A549 (cell line): ENCODE data around the gene LRRC17. TPM values are rescaled to one million over a fixed set of nuclear protein-coding genes. Genes with fewer than 3 reads are reported as not detected.
A peak's percentile ranks its signal among the peaks of the same experiment; 100 is the strongest.

ENCODE experiments used
- ATAC-seq, 2 experiments: fragments of 200-7000 bp in 1 of 2; fragments of >200 bp in 1 of 2; cut with Nextera tagmentation in 1 of 2; cut with Tn5 transposase in 1 of 2; 3 replicates each; pipeline versions ENCODE4 v1.8.0 to v1.9.1; 2018 to 2020; ENCODE audit warnings: mild to moderate bottlenecking in 1 of 2, moderate library complexity in 1 of 2
- CTCF ChIA-PET: fragments of 300-600 bp; sonication (Branson Sonifier 250); formaldehyde crosslinking; extraction: SDS; loops from one replicate; lab custom pipeline; 2021; ENCODE audit warnings: antibody characterized with exemption, inconsistent platforms; lab: Yijun Ruan, JAX
- POLR2A ChIA-PET: fragments of 350-600 bp; formaldehyde crosslinking; extraction: SDS; loops from one replicate; lab custom pipeline; 2021; ENCODE audit warnings: antibody characterized with exemption, inconsistent platforms; lab: Yijun Ruan, JAX
- DNase-seq, 2 experiments: peaks; one replicate each; pipeline versions ENCODE4 v3.0.0 to v3.0.0-alpha.2; 2011 to 2016; ENCODE audit warnings: low read depth in 1 of 2, low spot score in 1 of 2
- FAIRE-seq: peaks from 2 replicates; lab custom pipeline; 2011; peaks lifted over from hg19 to GRCh38; lab: Jason Lieb, UNC
- H3K27ac ChIP-seq, 2 experiments: fragments of >200 bp; sonication (Bioruptor Twin); formaldehyde crosslinking; 3 replicates each; pipeline ENCODE4 v1.5.1; 2016 to 2017
- H3K4me1 ChIP-seq: fragments of >200 bp; sonication (Bioruptor Twin); formaldehyde crosslinking; 3 replicates; pipeline ENCODE4 v1.6.1; 2016
- H3K4me2 ChIP-seq: fragments of >200 bp; sonication (Bioruptor Twin); formaldehyde crosslinking; 3 replicates; pipeline ENCODE4 v1.6.1; 2016
- H3K4me3 ChIP-seq: fragments of >200 bp; sonication (Bioruptor Twin); formaldehyde crosslinking; 3 replicates; pipeline ENCODE4 v1.5.1; 2016
- H3K9me3 ChIP-seq: fragments of >200 bp; sonication (Bioruptor Twin); formaldehyde crosslinking; 3 replicates; pipeline ENCODE4 v1.6.1; 2016
- BHLHE40 ChIP-seq: IDR thresholded peaks from 2 replicates; pipeline ENCODE4 v1.6.1; 2012; ENCODE audit warnings: low read depth, low read length, inconsistent platforms
- CEBPB ChIP-seq, 2 experiments: fragments of >200 bp in 1 of 2; sonication (Bioruptor Twin) in 1 of 2; formaldehyde crosslinking in 1 of 2; IDR thresholded peaks; 2 replicates each; pipeline ENCODE4 v1.6.1; 2012 to 2016
- EHF ChIP-seq: fragments of 250-450 bp; sonication (Bioruptor Pico); IDR thresholded peaks from 2 replicates; pipeline ENCODE4 v1.5.0; 2020; ENCODE audit warnings: mild to moderate bottlenecking
- EHMT2 ChIP-seq: fragments of 200-600 bp; sonication (generic); IDR thresholded peaks from 2 replicates; pipeline ENCODE4 v1.6.1; 2016; ENCODE audit warnings: antibody characterized with exemption, low read depth, mild to moderate bottlenecking, moderate library complexity
- FOSB ChIP-seq: fragments of 250-450 bp; sonication (Bioruptor Pico); IDR thresholded peaks from 2 replicates; pipeline ENCODE4 v1.5.0; 2020; ENCODE audit warnings: mild to moderate bottlenecking, moderate library complexity
- FOSL2 ChIP-seq, 2 experiments: fragments of 450-650 bp in 1 of 2; fragments of >200 bp in 1 of 2; sonication (Bioruptor Twin) in 1 of 2; formaldehyde crosslinking; IDR thresholded peaks; 2 replicates each; pipeline versions ENCODE4 v1.5.0 to v1.6.1; 2016 to 2020; ENCODE audit warnings: mild to moderate bottlenecking in 1 of 2, moderate library complexity in 1 of 2
- GATA3 ChIP-seq: IDR thresholded peaks from 2 replicates; pipeline ENCODE4 v1.6.1; 2012; ENCODE audit warnings: borderline replicate concordance
- HDAC2 ChIP-seq: fragments of 200-600 bp; sonication (generic); IDR thresholded peaks from 2 replicates; pipeline ENCODE4 v1.6.1; 2016
- HEYL ChIP-seq: fragments of 250-450 bp; sonication (Bioruptor Pico); IDR thresholded peaks from 2 replicates; pipeline ENCODE4 v1.8.0; 2021; ENCODE audit warnings: mild to moderate bottlenecking, moderate library complexity
- HMGXB4 ChIP-seq: fragments of 250-450 bp; sonication (Bioruptor Pico); IDR thresholded peaks from 2 replicates; pipeline ENCODE4 v1.5.0; 2021; ENCODE audit warnings: mild to moderate bottlenecking, moderate library complexity, borderline replicate concordance
- HOXA7 ChIP-seq: fragments of 250-450 bp; sonication (Bioruptor Pico); IDR thresholded peaks from 2 replicates; pipeline ENCODE4 v1.5.0; 2020; ENCODE audit warnings: mild to moderate bottlenecking, moderate library complexity
- JUN ChIP-seq, 2 experiments: fragments of >200 bp; sonication (Bioruptor Twin); formaldehyde crosslinking; IDR thresholded peaks; 2 replicates in 1 of 2; 3 replicates in 1 of 2; pipeline ENCODE4 v1.6.1; 2016 to 2017
- KDM5A ChIP-seq: fragments of 200-600 bp; sonication (generic); IDR thresholded peaks from 2 replicates; pipeline ENCODE4 v1.6.1; 2016; ENCODE audit warnings: antibody characterized with exemption, mild to moderate bottlenecking
- MAZ ChIP-seq: fragments of 150-350 bp; IDR thresholded peaks from 2 replicates; pipeline ENCODE4 v1.6.1; 2014; ENCODE audit warnings: antibody characterized with exemption, low read depth, low read length, borderline replicate concordance
- NPAS2 ChIP-seq: fragments of 250-450 bp; sonication (Bioruptor Pico); IDR thresholded peaks from 2 replicates; pipeline ENCODE4 v1.8.0; 2022; ENCODE audit warnings: mild to moderate bottlenecking, moderate library complexity, borderline replicate concordance
- POLR2AphosphoS2 ChIP-seq: conservative IDR thresholded peaks from 2 replicates; pipeline ENCODE4 v1.6.1; 2012; ENCODE audit warnings: low read length, improper control_type of control experiment, inconsistent platforms
- RAD21 ChIP-seq, 2 experiments: fragments of >200 bp in 1 of 2; sonication (Bioruptor Twin) in 1 of 2; formaldehyde crosslinking in 1 of 2; IDR thresholded peaks in 1 of 2; conservative IDR thresholded peaks in 1 of 2; 2 replicates in 1 of 2; 3 replicates in 1 of 2; pipeline ENCODE4 v1.6.1; 2012 to 2018; ENCODE audit warnings: inconsistent platforms in 1 of 2
- RCOR1 ChIP-seq: fragments of 150-350 bp; IDR thresholded peaks from 2 replicates; pipeline ENCODE4 v1.6.1; 2014; ENCODE audit warnings: antibody characterized with exemption, low read length, low read depth
- RFX5 ChIP-seq: fragments of 450-650 bp; IDR thresholded peaks from 2 replicates; pipeline ENCODE4 v1.7.1; 2014; ENCODE audit warnings: antibody characterized with exemption, mild to moderate bottlenecking, moderate library complexity
- RNF2 ChIP-seq: fragments of 200-600 bp; sonication (generic); IDR thresholded peaks from 2 replicates; pipeline ENCODE4 v1.6.1; 2016; ENCODE audit warnings: low read depth, mild to moderate bottlenecking, antibody characterized with exemption, moderate library complexity, borderline replicate concordance
- TFCP2L1 ChIP-seq: fragments of 250-450 bp; sonication (Bioruptor Pico); IDR thresholded peaks from 2 replicates; pipeline ENCODE4 v1.5.0; 2021; ENCODE audit warnings: mild to moderate bottlenecking
- ZFP36 ChIP-seq: fragments of 450-650 bp; IDR thresholded peaks from 2 replicates; pipeline ENCODE4 v1.6.1; 2014; ENCODE audit warnings: borderline replicate concordance; ENCODE audit not compliant: partially characterized antibody
- ZNF302 ChIP-seq: fragments of 250-450 bp; sonication (Bioruptor Pico); IDR thresholded peaks from 2 replicates; pipeline ENCODE4 v1.9.0; 2021; ENCODE audit warnings: inconsistent platforms, mild to moderate bottlenecking, moderate library complexity
- WGBS: methylation state at CpG from one replicate; pipeline ENCODE4 v1.1.6; 2017; ENCODE audit errors: missing lambda C conversion rate; 5-methylcytosine and 5-hydroxymethylcytosine counted together
- polyA plus RNA-seq, 4 experiments: library from polyadenylated mRNA; depleted of rRNA in 3 of 4; stranded (reverse); fragments of >200 nt; fragmentation: RNase III in 1 of 4; extraction: RNeasy Plus Mini Kit Qiagen cat#74134 plus additional on column Dnase treatment in 1 of 4; gene quantifications; 2 replicates in 3 of 4; 3 replicates in 1 of 4; pipeline ENCODE4 v1.2.3, GENCODE V29; 2011 to 2017
- TF ChIP-seq, protein P1 (sequence below): fragments of >200 bp; sonication (Bioruptor Twin); formaldehyde crosslinking; IDR thresholded peaks from 3 replicates; pipeline ENCODE4 v1.5.1; 2016
- TF ChIP-seq, protein P2 (sequence below): IDR thresholded peaks from 2 replicates; pipeline ENCODE4 v1.6.1; 2012
- TF ChIP-seq, protein P3 (sequence below): fragments of 150-350 bp; IDR thresholded peaks from 2 replicates; pipeline ENCODE4 v1.6.1; 2014; ENCODE audit warnings: low read depth, mild to moderate bottlenecking, low read length
- TF ChIP-seq, protein P4 (sequence below): fragments of 250-450 bp; sonication (Bioruptor Pico); IDR thresholded peaks from 2 replicates; pipeline ENCODE4 v1.5.0; 2020; ENCODE audit warnings: low read depth, mild to moderate bottlenecking, moderate library complexity

Gene LRRC17
- polyA plus RNA-seq, 2 of the 4 experiments (the other 2 are of a cell fraction), result 0.05 to 0.36 TPM

DNA sequence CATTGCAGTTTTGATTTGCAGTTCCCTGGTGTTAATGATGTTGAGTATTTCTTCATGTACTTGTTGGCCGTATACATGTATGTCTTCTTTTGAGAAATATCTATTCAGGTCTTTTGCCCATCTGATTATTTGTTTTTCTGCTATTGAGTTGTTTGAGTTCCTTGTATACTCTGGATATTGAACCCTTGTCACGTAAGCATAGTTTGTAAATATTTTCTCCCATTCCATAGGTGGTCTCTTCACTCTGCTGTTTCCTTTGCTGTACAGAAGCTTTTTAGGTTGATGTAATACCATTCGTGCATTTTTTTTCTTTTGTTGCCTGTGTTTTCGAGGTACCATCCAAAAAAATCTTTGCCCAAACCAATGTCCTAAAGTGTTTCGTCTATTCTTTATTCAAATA is 43.6 kb upstream of the LRRC17 start:
- no peak for FAIRE-seq
- H3K4me3 ChIP-seq, result no peak overlapping the region
- CTCF ChIA-PET, result interaction anchor here (0.7 to 1.0 kb wide), 2 partner anchors 9 to 22 kb away, joined by 3 read pairs; no protein-coding TSS in a partner anchor
- no peaks in the 10 kb centered on the region for H3K9me3 ChIP-seq
- WGBS, result 94% methylated on average over 5 of the region's 5 CpGs
- no peak overlapping the region for H3K27ac ChIP-seq
- TF ChIP-seq, protein P1, sequence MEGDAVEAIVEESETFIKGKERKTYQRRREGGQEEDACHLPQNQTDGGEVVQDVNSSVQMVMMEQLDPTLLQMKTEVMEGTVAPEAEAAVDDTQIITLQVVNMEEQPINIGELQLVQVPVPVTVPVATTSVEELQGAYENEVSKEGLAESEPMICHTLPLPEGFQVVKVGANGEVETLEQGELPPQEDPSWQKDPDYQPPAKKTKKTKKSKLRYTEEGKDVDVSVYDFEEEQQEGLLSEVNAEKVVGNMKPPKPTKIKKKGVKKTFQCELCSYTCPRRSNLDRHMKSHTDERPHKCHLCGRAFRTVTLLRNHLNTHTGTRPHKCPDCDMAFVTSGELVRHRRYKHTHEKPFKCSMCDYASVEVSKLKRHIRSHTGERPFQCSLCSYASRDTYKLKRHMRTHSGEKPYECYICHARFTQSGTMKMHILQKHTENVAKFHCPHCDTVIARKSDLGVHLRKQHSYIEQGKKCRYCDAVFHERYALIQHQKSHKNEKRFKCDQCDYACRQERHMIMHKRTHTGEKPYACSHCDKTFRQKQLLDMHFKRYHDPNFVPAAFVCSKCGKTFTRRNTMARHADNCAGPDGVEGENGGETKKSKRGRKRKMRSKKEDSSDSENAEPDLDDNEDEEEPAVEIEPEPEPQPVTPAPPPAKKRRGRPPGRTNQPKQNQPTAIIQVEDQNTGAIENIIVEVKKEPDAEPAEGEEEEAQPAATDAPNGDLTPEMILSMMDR, result no peak
- no peak for TF ChIP-seq HOXA7 (CRISPR knock-in tag)
- no peak for TF ChIP-seq EHMT2
- TF ChIP-seq EHF (CRISPR knock-in tag), result no peak
- TF ChIP-seq HMGXB4 (CRISPR knock-in tag), result no peak
- no peak for TF ChIP-seq HEYL (CRISPR knock-in tag)
- TF ChIP-seq BHLHE40, result no peak
- TF ChIP-seq POLR2AphosphoS2, result no peak
- no peak for TF ChIP-seq JUN (IDR thresholded peaks at IDR 0.05)
- TF ChIP-seq TFCP2L1 (CRISPR knock-in tag), result no peak
- TF ChIP-seq GATA3, result no peak
- no peak for TF ChIP-seq NPAS2 (CRISPR knock-in tag)
- TF ChIP-seq FOSB (CRISPR knock-in tag), result no peak
- TF ChIP-seq HDAC2, result no peak
- TF ChIP-seq RNF2, result no peak
- TF ChIP-seq RAD21 (conservative IDR thresholded peaks at IDR 0.05 in 1 of 2, IDR thresholded peaks at IDR 0.05 in 1 of 2), result no peak
- TF ChIP-seq MAZ, result no peak
- TF ChIP-seq, protein P2, sequence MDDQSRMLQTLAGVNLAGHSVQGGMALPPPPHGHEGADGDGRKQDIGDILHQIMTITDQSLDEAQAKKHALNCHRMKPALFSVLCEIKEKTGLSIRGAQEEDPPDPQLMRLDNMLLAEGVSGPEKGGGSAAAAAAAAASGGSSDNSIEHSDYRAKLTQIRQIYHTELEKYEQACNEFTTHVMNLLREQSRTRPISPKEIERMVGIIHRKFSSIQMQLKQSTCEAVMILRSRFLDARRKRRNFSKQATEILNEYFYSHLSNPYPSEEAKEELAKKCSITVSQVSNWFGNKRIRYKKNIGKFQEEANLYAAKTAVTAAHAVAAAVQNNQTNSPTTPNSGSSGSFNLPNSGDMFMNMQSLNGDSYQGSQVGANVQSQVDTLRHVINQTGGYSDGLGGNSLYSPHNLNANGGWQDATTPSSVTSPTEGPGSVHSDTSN, result no peak
- DNase-seq, result no peak
- POLR2A ChIA-PET, result no interaction called here
- ATAC-seq, result no peak
- H3K4me1 ChIP-seq, result peaks cover 35% of the 10 kb centered on the region
- no peak overlapping the region for H3K4me2 ChIP-seq

- POLR2A ChIA-PET, result no interaction called here
Observed at GRCh38 chr7:102872460-102872859, 40.3 kb upstream of the LRRC17 start.

More at GRCh38 chr7:102872460-102872859, 40.3 kb upstream of the LRRC17 start:
- TF ChIP-seq RNF2, result no peak
- no peak for TF ChIP-seq ZFP36
- TF ChIP-seq, protein P1, result no peak
- no peak for TF ChIP-seq ZNF302 (CRISPR knock-in tag)
- TF ChIP-seq CEBPB (IDR thresholded peaks at IDR 0.05), result no peak
- TF ChIP-seq KDM5A, result no peak
- TF ChIP-seq FOSL2 (IDR thresholded peaks at IDR 0.05), result no peak
- TF ChIP-seq FOSL2 (CRISPR knock-in tag; IDR thresholded peaks at IDR 0.05), result peak; percentile 77
- TF ChIP-seq, protein P3, sequence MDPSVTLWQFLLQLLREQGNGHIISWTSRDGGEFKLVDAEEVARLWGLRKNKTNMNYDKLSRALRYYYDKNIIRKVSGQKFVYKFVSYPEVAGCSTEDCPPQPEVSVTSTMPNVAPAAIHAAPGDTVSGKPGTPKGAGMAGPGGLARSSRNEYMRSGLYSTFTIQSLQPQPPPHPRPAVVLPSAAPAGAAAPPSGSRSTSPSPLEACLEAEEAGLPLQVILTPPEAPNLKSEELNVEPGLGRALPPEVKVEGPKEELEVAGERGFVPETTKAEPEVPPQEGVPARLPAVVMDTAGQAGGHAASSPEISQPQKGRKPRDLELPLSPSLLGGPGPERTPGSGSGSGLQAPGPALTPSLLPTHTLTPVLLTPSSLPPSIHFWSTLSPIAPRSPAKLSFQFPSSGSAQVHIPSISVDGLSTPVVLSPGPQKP, result no peak
- TF ChIP-seq RCOR1, result no peak
- no peak for TF ChIP-seq RFX5
- TF ChIP-seq HOXA7 (CRISPR knock-in tag), result no peak
- no peak for TF ChIP-seq MAZ
- TF ChIP-seq JUN (IDR thresholded peaks at IDR 0.05), result no peak
- TF ChIP-seq, protein P4, sequence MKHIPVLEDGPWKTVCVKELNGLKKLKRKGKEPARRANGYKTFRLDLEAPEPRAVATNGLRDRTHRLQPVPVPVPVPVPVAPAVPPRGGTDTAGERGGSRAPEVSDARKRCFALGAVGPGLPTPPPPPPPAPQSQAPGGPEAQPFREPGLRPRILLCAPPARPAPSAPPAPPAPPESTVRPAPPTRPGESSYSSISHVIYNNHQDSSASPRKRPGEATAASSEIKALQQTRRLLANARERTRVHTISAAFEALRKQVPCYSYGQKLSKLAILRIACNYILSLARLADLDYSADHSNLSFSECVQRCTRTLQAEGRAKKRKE (CRISPR knock-in tag), result 0 out of 2 replicates have a peak, but pooled peaks have one; percentile 48
- TF ChIP-seq, all 56 proteins: peak for 2
- H3K9me3 ChIP-seq, result no peaks in the 10 kb centered on the region
- peak overlapping the region; percentile 28 for H3K4me2 ChIP-seq
- ATAC-seq, result peak in 1 of 2 experiments; percentile 54; a peak in 3 of 6 replicates
- no peak for FAIRE-seq
- H3K4me1 ChIP-seq, result peaks cover 51% of the 10 kb centered on the region
- CTCF ChIA-PET, result interaction anchor here (1.0 kb wide), 1 partner anchor 189 kb away, joined by 5 read pairs; no protein-coding TSS in a partner anchor
- H3K27ac ChIP-seq, result peak overlapping the region; percentile 75 to 88
- DNase-seq, result peak; percentile 30 to 77
- H3K4me3 ChIP-seq, result no peak overlapping the region
- 33% methylated on average over 2 of the region's 2 CpGs for WGBS
